Endothelial cell of umbilical vein (primary cell): ENCODE data around the gene C12orf43. TPM values are rescaled to one million over a fixed set of nuclear protein-coding genes. Genes with fewer than 3 reads are reported as not detected.

ENCODE experiments used
- BruUV-seq: library from RNA; stranded (reverse); fragments of 400-500 nt; replicated peaks from 2 replicates; lab custom pipeline; 2021; lab: Mats Ljungman, UMichigan
- CTCF ChIA-PET: fragments of 300-600, 350-600 bp; sonication (Branson Sonifier 250); formaldehyde crosslinking; loops from one replicate; lab custom pipeline; 2021; ENCODE audit warnings: antibody characterized with exemption, inconsistent platforms; lab: Charles Lee
- POLR2A ChIA-PET: fragments of 300-600, 350-600 bp; sonication (Branson Sonifier 250); formaldehyde crosslinking; loops from one replicate; lab custom pipeline; 2021; ENCODE audit warnings: antibody characterized with exemption, inconsistent platforms; lab: Charles Lee
- DNase-seq: peaks from one replicate; pipeline ENCODE4 v3.0.0-alpha.2; 2011; ENCODE audit warnings: low read depth, low spot score
- FAIRE-seq: peaks from 2 replicates; lab custom pipeline; 2011; peaks lifted over from hg19 to GRCh38; lab: Jason Lieb, UNC
- H2AFZ ChIP-seq: 2 replicates; pipeline ENCODE4 v1.6.0; 2012; ENCODE audit warnings: low read depth, low read length, control low read depth, inconsistent platforms
- H3K27ac ChIP-seq: 2 replicates; pipeline ENCODE4 v1.5.1; 2011; ENCODE audit warnings: low read depth, mild to moderate bottlenecking, control low read depth, low read length, moderate library complexity; ENCODE audit not compliant: insufficient read depth
- H3K27me3 ChIP-seq, 2 experiments: 2 replicates each; pipeline versions ENCODE4 v1.6.0 to v1.6.1; 2011; ENCODE audit warnings: low read length in 2 of 2, mixed read lengths in 1 of 2; ENCODE audit not compliant: control insufficient read depth in 2 of 2, insufficient read depth in 2 of 2
- H3K36me3 ChIP-seq, 2 experiments: 2 replicates in 1 of 2; 3 replicates in 1 of 2; pipeline ENCODE4 v1.5.1; 2011; ENCODE audit warnings: low read length in 2 of 2, mild to moderate bottlenecking in 1 of 2, moderate library complexity in 1 of 2; ENCODE audit not compliant: control insufficient read depth in 2 of 2, insufficient read depth in 2 of 2; ENCODE audit errors: extremely low read depth in 1 of 2
- H3K4me1 ChIP-seq: 3 replicates; pipeline ENCODE4 v1.5.1; 2011; ENCODE audit warnings: mild to moderate bottlenecking, low read length; ENCODE audit not compliant: control insufficient read depth, insufficient read depth; ENCODE audit errors: extremely low read depth
- H3K4me2 ChIP-seq: 2 replicates; pipeline ENCODE4 v1.6.1; 2011; ENCODE audit warnings: low read length, control low read depth, mixed read lengths; ENCODE audit not compliant: insufficient read depth
- H3K4me3 ChIP-seq, 3 experiments: fragments of 200-600 bp in 1 of 3; sonication (generic), shearing (Covaris generic) in 1 of 3; replicated peaks in 1 of 3; 2 replicates each; pipeline ENCODE4 v1.5.1; 2011 to 2016; ENCODE audit warnings: control low read depth in 3 of 3, low read length in 3 of 3, mild to moderate bottlenecking in 2 of 3, inconsistent platforms in 1 of 3, low read depth in 1 of 3, moderate library complexity in 1 of 3; ENCODE audit not compliant: insufficient read depth in 1 of 3
- H3K79me2 ChIP-seq: 2 replicates; pipeline ENCODE4 v1.6.0; 2012; ENCODE audit warnings: low read length, inconsistent platforms; ENCODE audit not compliant: control insufficient read depth, insufficient read depth
- H3K9ac ChIP-seq: replicated peaks from 2 replicates; pipeline ENCODE3; 2011; ENCODE audit warnings: low read length, control low read depth; ENCODE audit not compliant: insufficient read depth; ENCODE audit errors: extremely low read depth
- H3K9me1 ChIP-seq: replicated peaks from 3 replicates; pipeline ENCODE4 v1.6.0; 2011; ENCODE audit warnings: mild to moderate bottlenecking, low read length; ENCODE audit not compliant: control insufficient read depth, insufficient read depth; ENCODE audit errors: extremely low read depth
- H3K9me3 ChIP-seq: replicated peaks from 2 replicates; pipeline ENCODE4 v1.5.1; 2012; ENCODE audit warnings: low read length, inconsistent platforms; ENCODE audit not compliant: control insufficient read depth, insufficient read depth
- H4K20me1 ChIP-seq: replicated peaks from 2 replicates; pipeline ENCODE3; 2011; ENCODE audit warnings: mild to moderate bottlenecking, low read length; ENCODE audit not compliant: control insufficient read depth, insufficient read depth; ENCODE audit errors: extremely low read depth
- EZH2 ChIP-seq: IDR thresholded peaks from 2 replicates; pipeline ENCODE4 v1.6.1; 2012; ENCODE audit warnings: borderline replicate concordance, low read depth, mild to moderate bottlenecking, moderate library complexity, low read length, inconsistent platforms; ENCODE audit not compliant: severe bottlenecking
- FOS ChIP-seq: IDR thresholded peaks from 2 replicates; pipeline ENCODE4 v1.6.1; 2011; ENCODE audit warnings: mild to moderate bottlenecking, low read length, moderate library complexity, borderline replicate concordance; ENCODE audit not compliant: insufficient read depth
- GATA2 ChIP-seq: IDR thresholded peaks from 2 replicates; pipeline ENCODE4 v1.7.0; 2011; ENCODE audit warnings: low read depth, mild to moderate bottlenecking, moderate library complexity, mixed read lengths, low read length; ENCODE audit not compliant: insufficient read length, insufficient read depth
- JUN ChIP-seq: IDR thresholded peaks from 2 replicates; pipeline ENCODE4 v1.6.1; 2011; ENCODE audit warnings: borderline replicate concordance, low read depth; ENCODE audit not compliant: insufficient read length, insufficient read depth
- MYC ChIP-seq: IDR thresholded peaks from one replicate; pipeline ENCODE4 v1.6.1; 2011; ENCODE audit warnings: mild to moderate bottlenecking, low read depth, low read length
- POLR2A ChIP-seq: IDR thresholded peaks from 2 replicates; pipeline ENCODE4 v1.6.1; 2012; ENCODE audit warnings: low read depth, mild to moderate bottlenecking, control low read depth, low read length
- POLR2AphosphoS5 ChIP-seq: IDR thresholded peaks from 2 replicates; pipeline ENCODE4 v1.6.1; 2012; ENCODE audit warnings: low read depth, mild to moderate bottlenecking, control low read depth, low read length, moderate library complexity; ENCODE audit not compliant: insufficient read depth
- dilution Hi-C: fragments of 300-500 bp; cut with MboI; formaldehyde crosslinking; loops from one replicate; pipeline ENCODE4 v1.15.0; 2019; ENCODE audit warnings: low sequenced_read_pairs; ENCODE audit not compliant: extremely low pct_ligation_motif_present
- intact Hi-C: fragments of 100-400 bp; cut with micrococcal nuclease; formaldehyde crosslinking; loops from one replicate; pipeline ENCODE4 v1.10.0; 2022
- polyA plus RNA-seq, 4 experiments: library from polyadenylated mRNA; depleted of rRNA in 3 of 4; stranded (reverse) in 3 of 4; unstranded in 1 of 4; fragments of >200 nt; gene quantifications; 2 replicates each; pipeline versions ENCODE4 v1.2.1 to v1.2.3, GENCODE V29; 2011 to 2012; ENCODE audit warnings: missing spikeins in 1 of 4
- total RNA-seq: library from RNA; stranded (reverse); gene quantifications from 2 replicates; pipeline ENCODE4 v1.2.3, GENCODE V29; 2021
- TF ChIP-seq, protein P1 (sequence below), 2 donors: IDR thresholded peaks; 1 replicate in 1 of 2; 2 replicates in 1 of 2; pipeline ENCODE4 v1.5.1; 2011; ENCODE audit warnings: low read length in 2 of 2, mild to moderate bottlenecking in 2 of 2, moderate library complexity in 2 of 2, control low read depth in 1 of 2, inconsistent platforms in 1 of 2, low read depth in 1 of 2; ENCODE audit not compliant: insufficient read depth in 1 of 2; ENCODE audit errors: extremely low read depth in 1 of 2
- TF ChIP-seq, protein P2 (sequence below): IDR thresholded peaks from 2 replicates; pipeline ENCODE4 v1.6.1; 2011; ENCODE audit not compliant: insufficient read depth, insufficient read length

The C12orf43 gene
- total and polyA plus RNA-seq, 2 donors (not counting 3 experiments of a cell fraction or from before 2014, with no cell fraction given): 12.3 to 24.7 TPM

DNA sequence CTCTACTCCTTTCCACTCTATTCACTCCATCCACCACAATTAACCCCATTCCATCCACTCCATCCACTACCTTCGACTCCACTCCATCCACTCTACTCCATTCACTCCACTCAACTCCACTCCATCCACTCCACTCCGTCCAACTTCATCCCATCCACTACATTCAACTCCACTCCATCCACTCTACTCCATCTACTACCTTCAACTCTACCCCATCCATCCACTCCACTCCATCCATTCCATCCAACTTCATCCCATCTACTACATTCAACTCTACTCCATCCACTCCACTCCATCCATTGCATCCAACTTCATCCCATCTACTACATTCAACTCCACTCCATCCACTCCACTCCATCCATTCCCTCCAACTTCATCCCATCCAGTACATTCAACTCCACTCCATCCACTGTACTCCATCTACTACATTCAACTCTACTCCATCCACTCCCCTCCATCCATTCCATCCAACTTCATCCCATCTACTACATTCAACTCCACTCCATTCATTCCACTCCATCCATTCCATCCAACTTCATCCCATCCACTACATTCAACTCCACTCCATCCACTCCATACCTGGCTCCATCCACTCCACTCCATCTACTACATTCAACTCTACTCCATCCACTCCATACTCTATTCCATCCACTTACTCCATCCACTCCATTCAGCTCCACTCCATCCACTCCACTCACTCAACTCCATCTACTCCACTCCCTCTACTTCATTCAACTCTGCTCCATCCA is 21.5 kb downstream of the C12orf43 start:
- no peak for FAIRE-seq
- no peak overlapping the region for H3K27ac ChIP-seq
- intact Hi-C loops (no loop called here), dilution Hi-C loops (no loop called here)
- TF ChIP-seq, protein P1, sequence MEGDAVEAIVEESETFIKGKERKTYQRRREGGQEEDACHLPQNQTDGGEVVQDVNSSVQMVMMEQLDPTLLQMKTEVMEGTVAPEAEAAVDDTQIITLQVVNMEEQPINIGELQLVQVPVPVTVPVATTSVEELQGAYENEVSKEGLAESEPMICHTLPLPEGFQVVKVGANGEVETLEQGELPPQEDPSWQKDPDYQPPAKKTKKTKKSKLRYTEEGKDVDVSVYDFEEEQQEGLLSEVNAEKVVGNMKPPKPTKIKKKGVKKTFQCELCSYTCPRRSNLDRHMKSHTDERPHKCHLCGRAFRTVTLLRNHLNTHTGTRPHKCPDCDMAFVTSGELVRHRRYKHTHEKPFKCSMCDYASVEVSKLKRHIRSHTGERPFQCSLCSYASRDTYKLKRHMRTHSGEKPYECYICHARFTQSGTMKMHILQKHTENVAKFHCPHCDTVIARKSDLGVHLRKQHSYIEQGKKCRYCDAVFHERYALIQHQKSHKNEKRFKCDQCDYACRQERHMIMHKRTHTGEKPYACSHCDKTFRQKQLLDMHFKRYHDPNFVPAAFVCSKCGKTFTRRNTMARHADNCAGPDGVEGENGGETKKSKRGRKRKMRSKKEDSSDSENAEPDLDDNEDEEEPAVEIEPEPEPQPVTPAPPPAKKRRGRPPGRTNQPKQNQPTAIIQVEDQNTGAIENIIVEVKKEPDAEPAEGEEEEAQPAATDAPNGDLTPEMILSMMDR (IDR thresholded peaks at IDR 0.05; ENCODE audit: extremely low read depth in 1 of 2, insufficient read depth in 1 of 2, low read depth in 1 of 2, low read length in 2 of 2): no peak
- TF ChIP-seq GATA2: no peak
- TF ChIP-seq EZH2: no peak
- no peak for TF ChIP-seq MYC
- TF ChIP-seq POLR2AphosphoS5: no peak
- TF ChIP-seq, protein P2, sequence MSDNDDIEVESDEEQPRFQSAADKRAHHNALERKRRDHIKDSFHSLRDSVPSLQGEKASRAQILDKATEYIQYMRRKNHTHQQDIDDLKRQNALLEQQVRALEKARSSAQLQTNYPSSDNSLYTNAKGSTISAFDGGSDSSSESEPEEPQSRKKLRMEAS: no peak
- no peak for TF ChIP-seq POLR2A
- no peak for TF ChIP-seq JUN
- TF ChIP-seq FOS: no peak
- no peaks in the 10 kb centered on the region for H4K20me1 ChIP-seq
- DNase-seq: no peak
- no peak overlapping the region for H2AFZ ChIP-seq
- H3K36me3 ChIP-seq: no peaks in the 10 kb centered on the region
- H3K9ac ChIP-seq: no peak overlapping the region
- CTCF ChIA-PET: no interaction called here
- no peaks in the 10 kb centered on the region for H3K4me1 ChIP-seq
- H3K9me1 ChIP-seq: no peaks in the 10 kb centered on the region
- no peak overlapping the region for H3K4me2 ChIP-seq
- H3K4me3 ChIP-seq: no peak overlapping the region
- BruUV-seq: no TSS peak
- no peaks in the 10 kb centered on the region for H3K79me2 ChIP-seq
- POLR2A ChIA-PET: no interaction called here
- H3K9me3 ChIP-seq: no peaks in the 10 kb centered on the region
- H3K27me3 ChIP-seq: peaks cover under 1 to 8% of the 10 kb centered on the region in 2 experiments
